Endometrial microvascular endothelial cells (primary cell): ENCODE results near the gene HOXA6. TPM values are rescaled to one million over a fixed set of nuclear protein-coding genes. Genes with fewer than 3 reads are reported as not detected.

Experiments
- in situ Hi-C: cut with HindIII; loops from 2 replicates; pipeline ENCODE4 v1.10.0; 2017; ENCODE audit warnings: low sequenced_read_pairs, low pct_unique_long_range_greater_than_20kb; ENCODE audit errors: inconsistent ontology term
- total RNA-seq: library from RNA; depleted of rRNA; stranded (reverse); fragments of >200 nt; gene quantifications from one replicate; pipeline ENCODE4 v1.2.3, GENCODE V29; 2015; ENCODE audit errors: inconsistent ontology term

Gene HOXA6
- total RNA-seq, 1 donor from 2014 or later: 6.0 TPM

- in situ Hi-C loops: no loop called here
Measured at GRCh38 chr7:27155816-27156507, 8.4 kb upstream of the HOXA6 start.

DNA sequence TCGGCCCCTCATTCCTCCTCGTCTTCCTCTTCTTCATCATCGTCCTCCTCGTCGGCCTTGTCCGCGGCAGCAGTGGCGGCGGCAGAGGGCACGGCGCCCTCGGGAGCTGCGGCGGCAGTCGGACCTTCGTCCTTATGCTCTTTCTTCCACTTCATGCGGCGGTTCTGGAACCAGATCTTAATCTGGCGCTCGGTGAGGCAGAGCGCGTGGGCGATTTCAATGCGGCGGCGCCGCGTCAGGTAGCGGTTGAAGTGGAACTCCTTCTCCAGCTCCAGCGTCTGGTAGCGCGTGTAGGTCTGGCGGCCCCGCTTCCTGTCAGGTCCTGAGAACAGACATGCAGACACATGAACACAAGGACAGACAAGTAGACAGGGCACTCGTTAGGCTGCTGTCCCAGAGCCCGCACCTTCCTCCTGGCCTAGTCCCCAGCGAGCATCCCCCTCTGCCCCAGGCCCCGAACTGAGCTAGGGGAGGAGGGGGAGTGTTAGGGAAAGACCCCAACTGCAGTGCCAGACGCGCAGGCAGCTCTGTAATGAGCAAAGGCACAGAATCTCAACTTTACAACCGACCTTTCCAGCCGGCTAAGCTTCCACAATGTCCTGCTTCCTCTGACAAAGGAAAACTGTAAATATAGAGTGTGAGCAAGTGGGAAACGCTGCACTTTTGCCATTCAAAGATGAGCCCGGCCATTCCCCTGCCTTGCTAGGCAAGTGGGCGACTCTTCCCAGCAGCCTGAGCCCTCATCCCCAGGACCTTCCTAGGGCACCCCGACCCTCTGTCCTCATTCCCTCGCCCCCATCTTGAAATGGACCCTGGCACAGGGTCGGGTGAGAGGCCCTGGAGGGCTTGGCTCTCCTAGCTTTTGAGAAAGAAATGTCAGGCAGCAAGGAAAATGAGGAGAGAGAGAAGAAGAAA, 7.6 kb upstream of the HOXA6 start:
- in situ Hi-C loops: no loop called here

GRCh38 chr7:27154369-27154768, 6.8 kb upstream of the HOXA6 start:
- in situ Hi-C loops: no loop called here

- in situ Hi-C loops: no loop called here
Measured at GRCh38 chr7:27153526-27153925, 6.0 kb upstream of the HOXA6 start.

GRCh38 chr7:27152816-27153442, 5.4 kb upstream of the HOXA6 start:
- in situ Hi-C loops: no loop called here

DNA sequence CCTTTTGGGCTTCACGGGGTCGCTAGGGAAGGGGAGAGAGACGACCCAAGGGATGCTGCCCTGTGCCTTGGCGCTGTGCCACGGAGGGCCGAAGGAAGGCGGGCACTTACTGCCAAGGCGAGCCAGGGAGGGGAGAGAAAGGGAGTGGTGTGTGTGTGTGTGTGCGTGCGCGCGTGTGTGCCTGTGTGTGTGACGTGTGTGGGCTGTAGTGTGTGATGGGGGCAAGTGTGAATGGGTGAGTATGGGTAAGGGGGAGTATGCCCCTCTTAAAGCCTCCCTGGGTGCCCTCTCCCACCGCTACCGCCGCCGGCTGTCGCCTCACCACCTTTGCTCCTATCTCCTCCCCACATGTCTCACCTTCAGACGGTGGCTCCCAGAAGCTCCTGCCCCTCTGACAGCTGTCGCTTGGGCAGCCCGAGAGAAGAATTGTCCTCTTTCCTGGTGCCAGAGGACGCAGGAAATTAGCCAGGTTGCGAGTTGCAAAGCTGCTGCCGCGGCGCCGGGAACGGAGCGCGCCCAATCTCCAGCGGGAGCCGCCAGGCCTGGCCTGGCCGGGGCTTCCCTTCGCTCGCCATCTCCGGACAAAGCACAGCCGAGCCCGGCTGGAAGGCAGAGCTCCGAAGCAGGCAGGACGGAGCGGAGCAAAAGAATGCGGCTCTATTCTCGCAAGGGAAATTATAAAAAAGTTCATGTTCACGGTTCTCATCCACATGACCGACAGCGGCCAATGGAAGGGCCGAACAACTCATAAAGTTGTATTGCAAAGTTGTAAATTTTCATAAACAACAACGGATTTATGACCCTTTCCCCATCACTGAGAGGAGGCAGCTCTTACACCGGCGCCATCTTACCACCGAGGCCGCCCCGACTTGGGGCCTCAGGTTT, 4.6 kb upstream of the HOXA6 start, which contains the start of gene HOXA3:
TSS of gene HOXA3 (minus strand) at position 653 of the 885 bp plus-strand sequence. CDS start 41,943 bp downstream, outside the sequence.
- in situ Hi-C loops: no loop called here

GRCh38 chr7:27151341-27151930, 3.9 kb upstream of the HOXA6 start:
- in situ Hi-C loops: no loop called here

DNA sequence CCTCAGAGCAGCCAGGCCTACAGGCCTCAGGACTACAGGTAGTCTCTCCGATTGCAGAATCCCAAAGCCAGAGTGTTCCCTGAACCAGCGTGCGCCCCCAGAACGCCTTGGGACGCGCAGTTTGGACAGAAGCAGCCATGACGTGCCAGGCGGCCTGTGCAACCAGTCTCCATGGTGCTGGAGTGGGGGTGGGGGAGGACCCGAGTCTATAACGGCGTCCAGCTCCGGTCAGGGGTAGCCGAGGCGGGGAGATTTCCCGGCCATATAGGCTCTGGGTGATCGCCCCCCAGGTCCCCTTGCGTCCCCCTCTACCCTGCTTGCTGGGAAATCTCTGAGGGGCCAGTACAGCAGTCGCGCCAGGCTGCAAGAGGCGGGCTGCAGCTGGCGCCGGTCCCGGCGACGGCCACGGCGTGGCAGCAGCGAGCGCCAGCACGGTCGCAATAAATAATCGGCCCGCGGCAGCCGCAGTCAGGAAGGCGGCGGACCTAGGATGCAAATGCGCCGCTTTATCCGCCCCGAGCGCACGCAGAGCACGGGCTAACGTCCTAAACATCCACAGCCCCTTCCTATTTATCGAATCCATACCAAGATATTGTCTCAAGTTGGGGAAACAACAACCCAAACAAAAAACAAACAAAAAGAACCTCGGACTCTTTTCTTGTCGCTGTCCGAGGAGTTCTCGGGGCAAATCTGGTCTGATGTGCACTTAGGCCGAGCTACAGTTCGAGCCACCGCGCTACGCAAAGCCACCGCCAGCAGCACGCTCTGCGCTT, 3.2 kb upstream of the HOXA6 start:
- in situ Hi-C loops: no loop called here

GRCh38 chr7:27149842-27150567, 2.4 kb upstream of the HOXA6 start:
- in situ Hi-C loops: no loop called here

- in situ Hi-C loops: no loop called here
Measured at GRCh38 chr7:27148756-27149641, 1.4 kb upstream of the HOXA6 start.

GRCh38 chr7:27148031-27148755, 619 bp upstream of the HOXA6 start:
- in situ Hi-C loops: no loop called here

DNA sequence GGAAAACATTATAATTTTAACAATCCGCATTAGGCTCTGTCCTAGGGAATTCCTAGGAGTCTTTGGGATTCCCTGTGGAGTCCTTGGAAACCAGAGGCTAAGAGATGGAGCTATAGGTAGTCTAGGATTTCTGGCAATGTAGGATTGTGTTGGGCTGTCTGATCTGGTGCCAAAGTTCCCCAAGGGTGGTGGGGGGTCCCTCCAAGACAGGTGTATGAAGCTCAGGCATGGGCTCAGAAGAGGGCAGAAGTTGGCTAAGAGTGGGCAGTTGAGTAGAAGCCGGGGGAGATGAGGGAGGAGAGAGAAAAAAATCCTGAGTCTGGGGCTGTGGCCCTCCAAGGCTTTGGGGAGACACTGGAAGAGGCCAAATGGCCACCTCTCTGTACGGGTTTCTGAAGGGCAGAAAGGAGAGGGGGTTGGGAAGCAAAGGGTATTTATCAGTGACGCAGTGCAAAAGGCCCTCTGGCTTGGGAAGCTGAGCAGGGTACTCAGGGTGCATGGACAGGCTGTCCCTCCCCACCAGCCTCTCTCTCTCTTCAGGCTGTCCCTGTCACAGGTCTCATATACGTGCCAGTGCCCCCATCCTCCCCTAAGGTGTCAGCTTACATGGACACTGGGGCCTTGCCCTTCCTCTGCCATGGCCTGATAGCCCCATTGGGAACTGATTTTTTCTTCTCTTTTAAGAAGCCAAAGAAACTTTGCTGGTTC, 929 bp downstream of the HOXA6 start:
- in situ Hi-C loops: no loop called here

GRCh38 chr7:27145914-27146412, 1.6 kb downstream of the HOXA6 start:
- in situ Hi-C loops: no loop called here

DNA sequence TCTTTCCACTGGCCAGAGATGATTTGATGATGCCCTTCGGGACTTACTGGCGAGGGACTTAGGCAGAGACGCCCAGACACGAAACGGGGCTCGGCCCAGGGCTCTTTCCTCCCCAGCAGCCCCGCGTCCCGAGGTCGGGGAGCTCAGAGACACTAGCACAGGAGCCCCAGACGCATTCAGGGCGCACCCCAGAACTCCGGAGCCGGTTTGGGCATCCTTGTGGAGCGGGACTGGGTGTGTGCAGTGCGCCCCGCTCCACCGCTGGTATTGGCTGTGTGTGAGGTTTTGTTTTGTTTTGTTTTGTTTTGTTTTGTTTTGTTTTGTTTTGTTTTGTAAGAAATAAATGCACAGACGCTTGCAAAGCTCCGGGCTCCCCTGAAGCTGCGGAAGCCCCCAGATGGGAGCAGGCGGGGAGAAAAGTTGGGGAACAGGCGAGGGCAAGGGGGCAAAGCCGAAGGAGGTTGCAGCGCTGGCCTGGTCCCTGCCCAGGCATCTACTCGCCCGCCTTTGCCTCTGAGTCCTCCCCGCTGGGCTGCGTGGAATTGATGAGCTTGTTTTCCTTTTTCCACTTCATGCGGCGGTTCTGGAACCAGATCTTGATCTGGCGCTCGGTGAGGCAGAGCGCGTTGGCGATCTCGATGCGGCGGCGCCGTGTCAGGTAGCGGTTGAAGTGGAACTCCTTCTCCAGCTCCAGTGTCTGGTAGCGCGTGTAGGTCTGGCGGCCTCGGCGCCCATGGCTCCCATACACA, 2.2 kb downstream of the HOXA6 start:
- in situ Hi-C loops: no loop called here
